HCT116 (cell line): Measurements from ENCODE around the gene CENPM. TPM values are rescaled to one million over a fixed set of nuclear protein-coding genes. Genes with fewer than 3 reads are reported as not detected.

Source experiments
- ATAC-seq: fragments of 200-7000 bp; cut with Tn5 transposase; 2 replicates; pipeline ENCODE4 v1.9.1; 2020; ENCODE audit warnings: mild to moderate bottlenecking, moderate library complexity
- BruUV-seq: library from RNA; stranded (reverse); fragments of 400-500 nt; replicated peaks from 2 replicates; lab custom pipeline; 2021; lab: Mats Ljungman, UMichigan
- CTCF ChIA-PET: fragments of 300-600 bp; sonication (Branson Sonifier 250); formaldehyde crosslinking; loops from one replicate; lab custom pipeline; 2021; ENCODE audit warnings: antibody characterized with exemption; lab: Charles Lee
- POLR2A ChIA-PET: fragments of 300-600, 350-600 bp; sonication (Branson Sonifier 250); formaldehyde crosslinking; loops from one replicate; lab custom pipeline; 2021; ENCODE audit warnings: antibody characterized with exemption; lab: Charles Lee
- RAD21 ChIA-PET, 2 experiments: fragments of 300-600 bp; sonication (Branson Sonifier 250); formaldehyde crosslinking; loops; one replicate each; lab custom pipeline; 2023; ENCODE audit warnings: low total read pairs in 2 of 2; ENCODE audit not compliant: uncharacterized antibody in 2 of 2, unreplicated experiment in 2 of 2, low non-redundant PET in 1 of 2; lab: Charles Lee
- DNase-seq: peaks from one replicate; pipeline ENCODE4 v3.0.0-alpha.2; 2010; ENCODE audit warnings: low read depth, low spot score
- H2AFZ ChIP-seq: fragments of 200-600 bp; shearing (Covaris generic), sonication (generic); 2 replicates; pipeline ENCODE4 v1.6.1; 2017; ENCODE audit warnings: low read depth, mixed run types, mixed read lengths, antibody characterized with exemption, low read length; ENCODE audit not compliant: poor library complexity, severe bottlenecking
- H3K27ac ChIP-seq: 2 replicates; pipeline ENCODE4 v1.5.1; 2012; ENCODE audit warnings: low read depth, low read length
- H3K27me3 ChIP-seq: fragments of 200-600 bp; sonication (generic); 2 replicates; pipeline ENCODE4 v1.6.1; 2016; ENCODE audit warnings: mixed run types, low read length, mixed read lengths; ENCODE audit not compliant: insufficient read depth
- H3K36me3 ChIP-seq, 2 experiments: fragments of 200-500 bp in 1 of 2; fragments of 200-600 bp in 1 of 2; sonication (Bioruptor generic) in 1 of 2; sonication (generic) in 1 of 2; 2 replicates each; pipeline versions ENCODE4 v1.5.1 to v1.6.1; 2014 to 2016; ENCODE audit warnings: low read length in 2 of 2, inconsistent platforms in 1 of 2, mixed read lengths in 1 of 2, mixed run types in 1 of 2; ENCODE audit not compliant: insufficient read depth in 2 of 2, control insufficient read depth in 1 of 2
- H3K4me1 ChIP-seq, 2 experiments: fragments of 200-600 bp in 1 of 2; sonication (generic) in 1 of 2; 2 replicates each; pipeline versions ENCODE4 v1.5.1 to v1.6.1; 2012 to 2017; ENCODE audit warnings: low read length in 2 of 2, inconsistent platforms in 1 of 2, mild to moderate bottlenecking in 1 of 2, mixed read lengths in 1 of 2, mixed run types in 1 of 2, moderate library complexity in 1 of 2; ENCODE audit not compliant: insufficient read depth in 2 of 2, control insufficient read depth in 1 of 2
- H3K4me2 ChIP-seq: fragments of 200-600 bp; sonication (generic); 2 replicates; pipeline ENCODE4 v1.6.1; 2017; ENCODE audit warnings: mixed run types, low read length, mixed read lengths
- H3K4me3 ChIP-seq, 2 experiments: fragments of 200-600 bp in 1 of 2; sonication (generic) in 1 of 2; replicated peaks in 1 of 2; 2 replicates each; pipeline ENCODE4 v1.5.1; 2011 to 2016; ENCODE audit warnings: low read length in 2 of 2, control low read depth in 1 of 2, low read depth in 1 of 2, mild to moderate bottlenecking in 1 of 2, mixed read lengths in 1 of 2, mixed run types in 1 of 2
- H3K79me2 ChIP-seq: fragments of 200-600 bp; sonication (generic); 2 replicates; pipeline ENCODE4 v1.6.1; 2017; ENCODE audit warnings: mild to moderate bottlenecking, mixed run types, low read length, moderate library complexity, mixed read lengths; ENCODE audit not compliant: insufficient read depth
- H3K9ac ChIP-seq: fragments of 200-600 bp; sonication (generic); 2 replicates; pipeline ENCODE4 v1.6.1; 2016; ENCODE audit warnings: low read length, mixed read lengths
- H3K9me2 ChIP-seq: fragments of 200-600 bp; sonication (generic), shearing (Covaris generic); 2 replicates; pipeline ENCODE4 v1.6.1; 2017; ENCODE audit warnings: mixed run types, mild to moderate bottlenecking, moderate library complexity; ENCODE audit not compliant: insufficient read depth
- H3K9me3 ChIP-seq, 2 experiments: fragments of 200-500 bp in 1 of 2; fragments of 200-600 bp in 1 of 2; sonication (Bioruptor generic) in 1 of 2; sonication (generic) in 1 of 2; 2 replicates each; pipeline ENCODE4 v1.6.1; 2014 to 2017; ENCODE audit warnings: low read length in 2 of 2, mixed read lengths in 2 of 2, inconsistent platforms in 1 of 2, low read depth in 1 of 2, mild to moderate bottlenecking in 1 of 2, mixed run types in 1 of 2, moderate library complexity in 1 of 2; ENCODE audit not compliant: control insufficient read depth in 1 of 2, insufficient read depth in 1 of 2
- H4K20me1 ChIP-seq: fragments of 200-600 bp; sonication (generic), shearing (Covaris generic); 2 replicates; pipeline ENCODE4 v1.6.1; 2017; ENCODE audit warnings: mixed run types, mild to moderate bottlenecking, moderate library complexity; ENCODE audit not compliant: insufficient read depth
- CEBPB ChIP-seq: IDR thresholded peaks from 2 replicates; pipeline ENCODE4 v1.6.1; 2012; ENCODE audit warnings: low read depth
- EGR1 ChIP-seq: IDR thresholded peaks from 2 replicates; pipeline ENCODE4 v1.6.1; 2012; ENCODE audit warnings: low read depth
- ELF1 ChIP-seq: IDR thresholded peaks from 2 replicates; pipeline ENCODE4 v1.6.1; 2012; ENCODE audit warnings: low read depth, borderline replicate concordance
- FOSL1 ChIP-seq: IDR thresholded peaks from 2 replicates; pipeline ENCODE4 v1.6.1; 2012; ENCODE audit warnings: low read depth
- POLR2AphosphoS5 ChIP-seq: IDR thresholded peaks from 2 replicates; pipeline ENCODE4 v1.6.1; 2011; ENCODE audit warnings: mild to moderate bottlenecking, low read depth, low read length, moderate library complexity
- RAD21 ChIP-seq: IDR thresholded peaks from 2 replicates; pipeline ENCODE4 v1.6.1; 2012; ENCODE audit warnings: low read depth, mild to moderate bottlenecking
- SIN3A ChIP-seq: IDR thresholded peaks from 2 replicates; pipeline ENCODE4 v1.6.1; 2012; ENCODE audit warnings: low read depth
- SRF ChIP-seq: IDR thresholded peaks from 2 replicates; pipeline ENCODE4 v1.6.1; 2012; ENCODE audit warnings: low read depth
- YY1 ChIP-seq: IDR thresholded peaks from 2 replicates; pipeline ENCODE4 v1.6.1; 2011; ENCODE audit warnings: low read length, low read depth, moderate library complexity, mild to moderate bottlenecking; ENCODE audit not compliant: insufficient replicate concordance; ENCODE audit errors: extremely low read depth
- ZBTB33 ChIP-seq: IDR thresholded peaks from 2 replicates; pipeline ENCODE4 v1.6.1; 2011; ENCODE audit warnings: mild to moderate bottlenecking, low read length, moderate library complexity; ENCODE audit not compliant: insufficient replicate concordance; ENCODE audit errors: extremely low read depth
- ZNF274 ChIP-seq: fragments of 200-500 bp; sonication (Bioruptor generic); IDR thresholded peaks from 2 replicates; pipeline ENCODE4 v1.6.1; 2014; ENCODE audit warnings: mild to moderate bottlenecking, low read depth, low read length, inconsistent platforms
- intact Hi-C: fragments of 100-400 bp; cut with micrococcal nuclease; formaldehyde crosslinking; loops from 2 replicates; pipeline ENCODE4 v1.10.0; 2022
- total RNA-seq: library from RNA; stranded (reverse); gene quantifications from one replicate; pipeline ENCODE4 v1.2.1, GENCODE V29; 2021; ENCODE audit not compliant: unreplicated experiment

CENPM gene
- total RNA-seq, 1 experiment from 2014 or later = 44.7 TPM

GRCh38 chr22:41892721-41893120 is 54.2 kb downstream of the CENPM start:
- no peaks in the 10 kb centered on the region for H3K9me2 ChIP-seq
- no peak overlapping the region for H2AFZ ChIP-seq
- H3K4me2 ChIP-seq = no peak overlapping the region
- no peaks in the 10 kb centered on the region for H3K4me1 ChIP-seq
- TF ChIP-seq YY1 = no peak
- no peak for TF ChIP-seq FOSL1
- TF ChIP-seq ZBTB33 = no peak
- no peak for TF ChIP-seq SRF
- no peak for TF ChIP-seq ZNF274
- TF ChIP-seq ELF1 = no peak
- TF ChIP-seq POLR2AphosphoS5 = no peak
- TF ChIP-seq EGR1 = no peak
- TF ChIP-seq RAD21 = no peak
- no peak for TF ChIP-seq SIN3A
- no peak for TF ChIP-seq CEBPB
- TF ChIP-seq, all 23 proteins: peak for 0
- no peaks in the 10 kb centered on the region for H4K20me1 ChIP-seq
- ATAC-seq = no peak
- intact Hi-C loops = no loop called here
- no peak overlapping the region for H3K4me3 ChIP-seq
- ChIA-PET CTCF (no interaction called here), RAD21 (interaction anchor here in 1 of 2 experiments (0.7 kb wide), 1 partner anchor 19 kb away, joined by 3 read pairs; no protein-coding TSS in a partner anchor), POLR2A (no interaction called here)
- no peak overlapping the region for H3K9ac ChIP-seq
- no peaks in the 10 kb centered on the region for H3K9me3 ChIP-seq
- H3K79me2 ChIP-seq = no peaks in the 10 kb centered on the region
- no peak overlapping the region for H3K27ac ChIP-seq
- no peaks in the 10 kb centered on the region for H3K27me3 ChIP-seq
- peaks cover 12 to 37% of the 10 kb centered on the region in 2 experiments for H3K36me3 ChIP-seq
- no TSS peak for BruUV-seq
- no peak for DNase-seq
